Fibroblast of lung (primary cell): ENCODE measurements around the gene SLC25A36. TPM values are rescaled to one million over a fixed set of nuclear protein-coding genes. Genes with fewer than 3 reads are reported as not detected.

Experiments
- DNase-seq, 2 donors: peaks; one replicate each; pipeline versions ENCODE4 v3.0.0 to v3.0.0-alpha.2; 2010; ENCODE audit warnings: low read depth in 2 of 2
- H2AFZ ChIP-seq: 2 replicates; pipeline ENCODE4 v1.5.1; 2012; ENCODE audit warnings: low read length, control low read depth, inconsistent platforms
- H3K27ac ChIP-seq: 2 replicates; pipeline ENCODE4 v1.5.1; 2011; ENCODE audit warnings: low read length, control low read depth; ENCODE audit not compliant: insufficient read depth
- H3K27me3 ChIP-seq: 2 replicates; pipeline ENCODE4 v1.5.1; 2011; ENCODE audit warnings: mild to moderate bottlenecking, low read length; ENCODE audit not compliant: control insufficient read depth, insufficient read depth
- H3K36me3 ChIP-seq: 2 replicates; pipeline ENCODE4 v1.5.1; 2011; ENCODE audit warnings: low read length; ENCODE audit not compliant: control insufficient read depth, insufficient read depth
- H3K4me1 ChIP-seq: 2 replicates; pipeline ENCODE4 v1.5.1; 2011; ENCODE audit warnings: low read length; ENCODE audit not compliant: control insufficient read depth, insufficient read depth; ENCODE audit errors: extremely low read depth
- H3K4me2 ChIP-seq: 2 replicates; pipeline ENCODE4 v1.5.1; 2011; ENCODE audit warnings: low read length, control low read depth; ENCODE audit not compliant: insufficient read depth; ENCODE audit errors: extremely low read depth
- H3K4me3 ChIP-seq, 4 experiments: fragments of 200-600 bp in 1 of 4; sonication (generic) in 1 of 4; replicated peaks in 1 of 4; 2 replicates each; pipeline ENCODE4 v1.5.1; 2011 to 2016; ENCODE audit warnings: low read length in 4 of 4, low read depth in 3 of 4, mild to moderate bottlenecking in 3 of 4, control low read depth in 2 of 4, inconsistent platforms in 1 of 4, mixed read lengths in 1 of 4; ENCODE audit not compliant: insufficient read depth in 1 of 4; ENCODE audit errors: control extremely low read depth in 1 of 4
- H3K79me2 ChIP-seq: 2 replicates; pipeline ENCODE4 v1.5.1; 2012; ENCODE audit warnings: mild to moderate bottlenecking, low read length, inconsistent platforms; ENCODE audit not compliant: control insufficient read depth, insufficient read depth
- H3K9ac ChIP-seq: 2 replicates; pipeline ENCODE4 v1.5.1; 2011; ENCODE audit warnings: mild to moderate bottlenecking, low read length, control low read depth; ENCODE audit not compliant: insufficient read depth
- H3K9me3 ChIP-seq: 2 replicates; pipeline ENCODE4 v1.5.1; 2012; ENCODE audit warnings: low read depth, low read length; ENCODE audit not compliant: control insufficient read depth, insufficient read depth
- H4K20me1 ChIP-seq: 2 replicates; pipeline ENCODE4 v1.5.1; 2011; ENCODE audit warnings: low read length; ENCODE audit not compliant: control insufficient read depth, insufficient read depth; ENCODE audit errors: extremely low read depth
- CTCF ChIP-seq, 2 donors: IDR thresholded peaks in 1 of 2; conservative IDR thresholded peaks in 1 of 2; 1 replicate in 1 of 2; 2 replicates in 1 of 2; pipeline ENCODE4 v1.5.1; 2011 to 2012; ENCODE audit warnings: low read length in 2 of 2, control low read depth in 1 of 2, inconsistent platforms in 1 of 2, low read depth in 1 of 2, mild to moderate bottlenecking in 1 of 2
- EZH2 ChIP-seq: IDR thresholded peaks from 2 replicates; pipeline ENCODE4 v1.5.1; 2012; ENCODE audit warnings: low read length, control low read depth, mild to moderate bottlenecking; ENCODE audit errors: missing control alignments
- polyA plus RNA-seq, 2 donors: library from polyadenylated mRNA; depleted of rRNA in 1 of 2; stranded (reverse) in 1 of 2; unstranded in 1 of 2; fragments of >200 nt; gene quantifications; 2 replicates each; pipeline ENCODE4 v1.2.1, GENCODE V29; 2011 to 2012; ENCODE audit warnings: missing spikeins in 1 of 2
- total RNA-seq: library from RNA; depleted of rRNA; stranded (reverse); fragments of >200 nt; gene quantifications from 2 replicates; pipeline ENCODE4 v1.2.1, GENCODE V29; 2014

SLC25A36 gene
- total and polyA plus RNA-seq, 2 donors (not counting 1 experiment from before 2014, with no cell fraction given) = 53.6 to 78.6 TPM

- Histone ChIP-seq H3K4me3 (no peak overlapping the region), H3K27me3 (no peaks in the 10 kb centered on the region), H3K4me1 (no peaks in the 10 kb centered on the region), H3K79me2 (no peaks in the 10 kb centered on the region), H3K9ac (no peak overlapping the region), H2AFZ (no peak overlapping the region), H3K4me2 (no peak overlapping the region), H3K36me3 (no peaks in the 10 kb centered on the region), H3K9me3 (no peaks in the 10 kb centered on the region), H3K27ac (no peak overlapping the region), H4K20me1 (no peaks in the 10 kb centered on the region)
- TF ChIP-seq EZH2 = no peak
- TF ChIP-seq CTCF (conservative IDR thresholded peaks at IDR 0.05 in 1 of 2, IDR thresholded peaks at IDR 0.05 in 1 of 2; ENCODE audit: low read depth in 1 of 2, low read length in 2 of 2) = no peak
- no peak for DNase-seq
Measured at GRCh38 chr3:140904521-140904920, 37.1 kb upstream of the SLC25A36 start.

GRCh38 chr3:140905559-140905958, 36.1 kb upstream of the SLC25A36 start:
- Histone ChIP-seq H3K9me3 (no peaks in the 10 kb centered on the region), H2AFZ (no peak overlapping the region), H3K4me1 (no peaks in the 10 kb centered on the region), H4K20me1 (no peaks in the 10 kb centered on the region), H3K79me2 (no peaks in the 10 kb centered on the region), H3K4me2 (no peak overlapping the region), H3K4me3 (no peak overlapping the region), H3K27ac (no peak overlapping the region), H3K27me3 (no peaks in the 10 kb centered on the region), H3K9ac (no peak overlapping the region), H3K36me3 (no peaks in the 10 kb centered on the region)
- TF ChIP-seq CTCF (conservative IDR thresholded peaks at IDR 0.05 in 1 of 2, IDR thresholded peaks at IDR 0.05 in 1 of 2; ENCODE audit: low read depth in 1 of 2, low read length in 2 of 2) (no peak), EZH2 (no peak)
- no peak for DNase-seq

- no peak overlapping the region for H2AFZ ChIP-seq
- H3K4me1 ChIP-seq = no peaks in the 10 kb centered on the region
- TF ChIP-seq CTCF (conservative IDR thresholded peaks at IDR 0.05 in 1 of 2, IDR thresholded peaks at IDR 0.05 in 1 of 2; ENCODE audit: low read depth in 1 of 2, low read length in 2 of 2) = no peak
- no peak for TF ChIP-seq EZH2
- no peaks in the 10 kb centered on the region for H3K36me3 ChIP-seq
- H3K4me2 ChIP-seq = no peak overlapping the region
- H4K20me1 ChIP-seq = no peaks in the 10 kb centered on the region
- no peaks in the 10 kb centered on the region for H3K9me3 ChIP-seq
- no peak for DNase-seq
- H3K27ac ChIP-seq = no peak overlapping the region
- no peak overlapping the region for H3K4me3 ChIP-seq
- H3K79me2 ChIP-seq = no peaks in the 10 kb centered on the region
- H3K9ac ChIP-seq = no peak overlapping the region
- no peaks in the 10 kb centered on the region for H3K27me3 ChIP-seq
Measured at GRCh38 chr3:140906785-140907184, 34.9 kb upstream of the SLC25A36 start.
